Activated CD4-positive, alpha-beta T cell treated with anti-CD3 and anti-CD28 coated beads, Interleukin-2, amount 50 U/mL, for 1 hour (primary cell): ENCODE measurements around the gene CDKN2D.

Source experiments
- DNase-seq: peaks from one replicate; pipeline ENCODE4 v3.0.0-alpha.2; 2020

The CDKN2D gene

DNA sequence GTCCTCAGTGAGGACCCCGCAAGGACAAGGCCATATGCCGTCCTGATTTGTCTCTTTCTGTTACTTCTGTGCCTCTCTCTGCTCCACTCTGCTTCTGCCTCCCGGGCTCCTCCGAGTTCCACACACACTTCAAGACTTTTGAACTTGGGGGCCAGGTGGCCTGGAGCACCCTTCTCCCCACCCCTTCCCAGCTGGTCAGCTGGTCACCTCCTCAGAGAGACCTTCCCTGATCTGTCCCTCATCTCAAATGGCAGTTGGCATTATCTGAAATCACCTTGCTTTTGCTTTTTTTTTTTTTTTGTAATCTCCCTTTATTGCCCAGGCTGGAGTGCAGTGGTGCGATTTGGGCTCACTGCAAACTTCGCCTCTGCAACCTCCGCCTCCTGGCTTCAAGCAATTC lies 49.4 kb downstream of the CDKN2D start:
- no peak for DNase-seq

DNA sequence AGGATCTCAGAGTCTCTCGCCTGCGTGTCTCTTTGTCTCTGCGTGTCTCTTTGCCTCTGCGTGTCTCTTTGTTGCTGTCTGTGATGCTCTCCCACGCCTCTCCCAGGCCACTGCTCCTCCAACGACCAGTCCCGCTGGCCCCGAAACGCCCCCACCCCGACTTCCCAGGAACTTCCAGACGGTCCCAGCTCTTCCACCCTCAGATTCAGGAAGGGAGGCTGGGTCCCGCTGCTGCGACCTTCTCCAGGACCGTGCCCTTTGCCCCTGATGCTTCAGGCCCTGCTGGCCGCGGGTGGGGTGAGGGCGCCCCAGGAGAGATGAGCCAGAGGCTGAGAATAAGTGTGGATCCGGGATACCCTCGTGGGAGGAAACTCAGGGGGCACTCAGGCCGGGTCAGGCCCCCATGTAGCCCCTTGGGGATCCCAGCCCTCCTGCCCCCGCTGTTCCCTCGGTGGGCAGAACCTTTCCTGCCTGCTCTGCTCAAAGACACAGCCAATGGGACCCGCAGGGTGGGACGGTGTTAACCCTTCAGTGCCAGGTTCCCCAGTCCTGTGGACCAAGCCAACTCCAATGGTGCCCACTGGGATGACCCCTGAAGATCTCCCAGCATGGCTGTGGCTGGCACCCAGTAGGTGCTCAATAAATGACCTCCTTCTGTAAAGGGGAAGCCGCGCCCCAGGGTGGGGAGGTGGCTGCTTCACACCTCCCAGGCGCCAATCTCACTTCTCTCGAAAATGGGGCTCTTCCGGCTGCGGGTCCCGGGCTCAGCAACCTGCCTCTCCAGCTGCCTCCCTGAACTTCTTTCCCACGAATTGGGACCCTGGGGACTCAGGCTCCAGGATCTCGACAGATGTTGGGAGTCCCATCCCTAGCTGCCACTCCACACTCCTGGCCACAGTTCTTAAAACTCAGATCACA lies 50.1 kb downstream of the CDKN2D start:
- no peak for DNase-seq

DNA sequence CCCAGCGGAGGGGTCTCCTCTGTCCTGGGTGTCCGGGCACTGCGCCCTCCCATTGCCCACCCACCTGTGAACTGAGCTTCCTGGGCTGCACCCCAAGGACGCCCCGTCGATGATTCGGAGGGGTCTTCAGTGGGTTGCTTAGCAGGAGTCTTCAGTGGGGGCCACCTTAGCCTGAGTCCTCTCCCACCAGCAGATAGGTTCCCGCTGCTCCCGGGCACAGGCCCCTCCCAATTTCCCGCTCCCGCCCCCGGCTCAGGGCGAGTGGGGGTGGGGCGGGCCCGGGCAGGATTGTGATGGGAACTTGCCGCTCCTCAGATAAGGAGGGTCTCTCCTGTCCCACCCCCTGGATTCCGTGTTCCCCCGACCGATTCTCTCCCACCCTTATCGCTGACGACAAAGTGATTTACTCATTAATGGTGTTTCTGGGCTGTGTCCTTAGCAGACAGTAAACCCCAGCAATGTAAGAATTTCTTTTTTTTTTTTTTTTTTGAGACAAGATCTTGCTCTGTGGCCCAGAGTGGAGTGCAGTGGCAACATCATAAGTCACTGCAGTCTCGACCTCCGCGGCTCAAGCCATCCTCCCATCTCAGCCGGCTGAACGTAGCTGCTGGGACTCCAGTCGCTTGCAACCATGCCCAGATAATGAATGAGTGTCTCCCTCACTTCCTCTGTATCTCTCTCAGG lies 50.9 kb downstream of the CDKN2D start:
- DNase-seq, result no peak

DNA sequence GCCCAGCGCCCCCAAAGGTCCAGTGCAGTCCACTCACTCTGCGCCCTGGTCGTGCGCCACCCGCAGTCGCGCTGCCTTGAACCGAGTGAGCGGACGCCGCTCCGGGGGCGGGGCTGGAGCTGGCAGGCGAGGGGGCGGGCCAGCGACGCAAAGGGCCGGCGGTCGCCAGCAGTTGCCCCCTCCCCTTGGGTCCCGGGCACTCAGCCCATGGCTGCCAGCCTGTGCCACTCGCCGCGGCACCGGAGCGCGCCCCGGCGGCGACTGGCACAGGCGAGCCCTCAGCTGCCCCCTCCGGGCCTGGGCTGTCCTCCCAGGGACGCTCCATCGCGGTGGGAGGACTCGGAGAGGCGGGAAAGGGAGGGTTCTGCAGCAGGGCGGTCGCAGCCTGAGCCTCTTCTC lies 51.4 kb downstream of the CDKN2D start, which contains the start of gene S1PR5:
Gene S1PR5, minus strand, starts transcription at position 87 of the 399 bp plus-strand sequence. CDS start 2,436 bp downstream, outside the sequence.
- no peak for DNase-seq

DNA sequence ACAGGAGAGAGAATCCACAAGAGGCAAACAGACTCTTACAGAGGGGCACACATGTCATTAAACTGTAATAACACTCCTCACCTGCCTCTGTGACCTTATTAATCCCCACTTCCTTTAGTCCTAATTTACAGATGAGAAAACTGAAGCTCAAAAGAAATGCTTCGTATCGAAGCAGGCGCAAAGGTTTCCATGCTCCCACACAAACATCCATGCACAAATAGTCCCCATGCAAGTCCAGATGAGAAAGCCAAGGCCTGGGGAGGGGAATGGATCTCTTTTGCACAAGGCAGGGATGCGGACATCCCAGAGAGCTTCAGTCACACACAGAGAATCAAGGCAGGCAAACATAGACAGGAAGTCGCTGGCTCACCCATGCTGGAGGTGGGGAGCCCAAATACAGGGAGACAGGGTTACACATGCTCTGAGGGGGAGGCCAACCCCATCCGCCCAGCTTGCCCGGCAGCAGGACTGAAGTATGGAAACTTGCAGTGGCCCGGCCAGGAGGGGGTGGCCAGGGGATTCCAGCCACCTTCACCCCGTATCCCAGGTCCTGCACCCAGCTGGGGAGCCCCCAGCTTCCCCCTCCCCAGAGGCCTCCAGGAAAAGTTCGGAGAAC lies 52.0 kb downstream of the CDKN2D start:
- DNase-seq, result no peak
